ENCODE results near the gene NAA16. TPM values are rescaled to one million over a fixed set of nuclear protein-coding genes. Genes with fewer than 3 reads are reported as not detected.

The NAA16 gene
- total RNA-seq, 1 experiment from 2014 or later: 12.1 TPM

DNA sequence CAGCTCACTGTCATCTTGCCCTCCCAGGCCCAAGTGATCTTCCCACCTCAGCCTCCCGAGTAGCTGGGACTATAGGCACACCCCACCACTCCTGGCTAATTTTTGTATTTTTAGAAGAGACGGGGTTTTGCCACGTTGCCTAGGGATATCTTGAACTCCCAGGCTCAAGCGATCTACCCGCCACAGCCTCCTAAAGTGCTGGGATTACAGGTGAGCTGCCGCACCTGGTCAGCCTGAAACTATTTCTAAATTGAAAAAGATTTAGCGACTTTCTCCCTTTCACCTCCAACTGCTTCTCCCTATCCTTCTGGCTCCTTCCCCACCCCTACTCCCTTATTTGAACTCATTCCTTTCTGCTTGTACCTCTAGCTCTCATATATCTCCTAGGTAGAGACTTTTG is 19.8 kb upstream of the NAA16 start:
- intact Hi-C loops (cut with micrococcal nuclease; ENCODE audit: unreplicated experiment): no loop called here
- Histone ChIP-seq H2AFZ (no peak overlapping the region), H3K79me2 (ENCODE audit: low read depth) (no peaks in the 10 kb centered on the region), H3F3A (ENCODE audit: insufficient read depth, low read depth) (no peaks in the 10 kb centered on the region), H3K9me3 (ENCODE audit: insufficient read depth, low read depth) (peaks cover 3% of the 10 kb centered on the region; the same call in 1 of the 2 replicates), H3K27ac (no peak overlapping the region), H3K4me2 (no peak overlapping the region), H3K36me3 (ENCODE audit: low read depth) (no peaks in the 10 kb centered on the region), H4K20me1 (ENCODE audit: insufficient read depth) (no peaks in the 10 kb centered on the region), H3K4me1 (replicated peaks; ENCODE audit: insufficient read depth) (no peaks in the 10 kb centered on the region), H3K9me2 (ENCODE audit: insufficient read depth) (no peaks in the 10 kb centered on the region), H3K27me3 (ENCODE audit: insufficient read depth, low read depth) (no peaks in the 10 kb centered on the region), H3K4me3 (no peak overlapping the region)
- TF ChIP-seq CTCF (conservative IDR thresholded peaks at IDR 0.05) (no peak), EZH2 (IDR thresholded peaks at IDR 0.05; ENCODE audit: low read depth) (no peak)
- no peak for DNase-seq
- POLR2A ChIA-PET (ENCODE audit: unreplicated experiment): no interaction called here
- no TSS peak for BruUV-seq (replicated peaks)
- CTCF ChIA-PET: no interaction called here

DNA sequence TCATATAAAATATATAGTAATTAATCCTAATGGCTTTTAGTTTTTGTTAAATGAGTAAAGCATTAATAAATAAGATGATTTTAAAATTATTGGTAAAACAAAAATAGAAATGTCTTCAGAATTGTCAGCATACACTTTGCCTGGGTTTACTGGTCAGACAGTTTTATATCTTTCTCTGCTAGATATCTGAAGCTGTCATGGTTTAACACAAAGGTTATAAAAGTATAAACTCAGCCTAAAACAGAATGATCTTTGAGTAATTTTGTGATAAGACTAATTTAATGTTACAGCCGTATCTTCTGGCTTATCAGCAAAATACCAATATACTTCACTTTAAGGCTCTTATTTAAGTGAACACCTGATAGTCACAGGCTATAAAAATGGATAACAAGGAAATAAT is 17.8 kb upstream of the NAA16 start:
- no peaks in the 10 kb centered on the region for H3F3A ChIP-seq (ENCODE audit: insufficient read depth, low read depth)
- H3K27ac ChIP-seq: no peak overlapping the region
- no peaks in the 10 kb centered on the region for H3K27me3 ChIP-seq (ENCODE audit: insufficient read depth, low read depth)
- CTCF ChIA-PET: no interaction called here
- DNase-seq: no peak
- POLR2A ChIA-PET (ENCODE audit: unreplicated experiment): no interaction called here
- H3K79me2 ChIP-seq (ENCODE audit: low read depth): no peaks in the 10 kb centered on the region
- H3K4me1 ChIP-seq (replicated peaks; ENCODE audit: insufficient read depth): no peaks in the 10 kb centered on the region
- H4K20me1 ChIP-seq (ENCODE audit: insufficient read depth): no peaks in the 10 kb centered on the region
- no peak overlapping the region for H3K4me3 ChIP-seq
- no peak overlapping the region for H2AFZ ChIP-seq
- intact Hi-C loops (cut with micrococcal nuclease; ENCODE audit: unreplicated experiment): no loop called here
- no peaks in the 10 kb centered on the region for H3K36me3 ChIP-seq (ENCODE audit: low read depth)
- no peaks in the 10 kb centered on the region for H3K9me2 ChIP-seq (ENCODE audit: insufficient read depth)
- no peak for TF ChIP-seq CTCF (conservative IDR thresholded peaks at IDR 0.05)
- TF ChIP-seq EZH2 (IDR thresholded peaks at IDR 0.05; ENCODE audit: low read depth): no peak
- BruUV-seq (replicated peaks): no TSS peak
- no peaks in the 10 kb centered on the region for H3K9me3 ChIP-seq (ENCODE audit: insufficient read depth, low read depth)
- H3K4me2 ChIP-seq: no peak overlapping the region

DNA sequence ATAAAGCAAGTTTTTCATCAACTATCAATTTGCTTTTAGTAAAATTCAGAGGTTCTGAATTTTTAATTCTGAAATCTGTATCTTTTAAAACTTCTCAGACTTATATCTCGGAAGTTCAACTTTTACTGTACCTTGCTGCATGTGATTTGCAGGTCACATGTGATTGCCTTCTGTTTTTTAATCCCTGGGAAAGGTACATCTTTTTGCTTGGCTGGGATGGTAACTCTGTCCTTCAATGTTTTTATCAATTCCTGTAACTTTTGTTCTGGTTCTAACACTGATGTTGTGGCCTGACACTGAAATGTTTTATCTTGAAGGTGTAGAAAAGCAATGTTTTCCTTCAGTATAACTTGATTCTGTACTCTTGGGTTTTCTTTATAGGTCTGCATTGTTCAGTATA is 16.2 kb upstream of the NAA16 start:
- Histone ChIP-seq H3K27ac (no peak overlapping the region), H3K27me3 (ENCODE audit: insufficient read depth, low read depth) (no peaks in the 10 kb centered on the region), H3K79me2 (ENCODE audit: low read depth) (no peaks in the 10 kb centered on the region), H2AFZ (no peak overlapping the region), H3K9me2 (ENCODE audit: insufficient read depth) (no peaks in the 10 kb centered on the region), H3K9me3 (ENCODE audit: insufficient read depth, low read depth) (no peaks in the 10 kb centered on the region), H3K4me2 (no peak overlapping the region), H3F3A (ENCODE audit: insufficient read depth, low read depth) (no peaks in the 10 kb centered on the region), H3K4me1 (replicated peaks; ENCODE audit: insufficient read depth) (no peaks in the 10 kb centered on the region), H4K20me1 (ENCODE audit: insufficient read depth) (no peaks in the 10 kb centered on the region), H3K36me3 (ENCODE audit: low read depth) (no peaks in the 10 kb centered on the region), H3K4me3 (no peak overlapping the region)
- no peak for TF ChIP-seq CTCF (conservative IDR thresholded peaks at IDR 0.05)
- no peak for TF ChIP-seq EZH2 (IDR thresholded peaks at IDR 0.05; ENCODE audit: low read depth)
- POLR2A ChIA-PET (ENCODE audit: unreplicated experiment): no interaction called here
- no TSS peak for BruUV-seq (replicated peaks)
- intact Hi-C loops (cut with micrococcal nuclease; ENCODE audit: unreplicated experiment): no loop called here
- no peak for DNase-seq
- CTCF ChIA-PET: no interaction called here

Measured in PC-9 (cell line).